Neuronal stem cell (in vitro differentiated cells): Measurements from ENCODE around the gene EEF1G.

Experiments used
- DNase-seq: peaks from one replicate; pipeline ENCODE4 v3.0.0-alpha.2; 2013; ENCODE audit warnings: low spot score
- H2AFZ ChIP-seq: one replicate; pipeline ENCODE4 v1.6.1; 2013; ENCODE audit warnings: mild to moderate bottlenecking, low read length, inconsistent platforms
- H2AK5ac ChIP-seq: 2 replicates; pipeline ENCODE4 v1.6.1; 2013; ENCODE audit warnings: low read depth, mild to moderate bottlenecking, inconsistent platforms, low read length, moderate library complexity, mixed read lengths
- H2BK120ac ChIP-seq: 2 replicates; pipeline ENCODE4 v1.6.1; 2013; ENCODE audit warnings: low read depth, mild to moderate bottlenecking, inconsistent platforms, low read length, moderate library complexity, mixed read lengths
- H2BK12ac ChIP-seq: one replicate; pipeline ENCODE4 v1.6.1; 2013; ENCODE audit warnings: low read length, inconsistent platforms
- H2BK15ac ChIP-seq: 2 replicates; pipeline ENCODE4 v1.6.1; 2013; ENCODE audit warnings: mild to moderate bottlenecking, low read length, inconsistent platforms, mixed read lengths
- H2BK5ac ChIP-seq: one replicate; pipeline ENCODE4 v1.6.1; 2013; ENCODE audit warnings: inconsistent platforms, mild to moderate bottlenecking, low read length, moderate library complexity
- H3K14ac ChIP-seq: one replicate; pipeline ENCODE4 v1.6.1; 2013; ENCODE audit warnings: low read length, inconsistent platforms
- H3K18ac ChIP-seq: 2 replicates; pipeline ENCODE4 v1.6.1; 2013; ENCODE audit warnings: low read length, inconsistent platforms
- H3K23ac ChIP-seq: 2 replicates; pipeline ENCODE4 v1.6.1; 2013; ENCODE audit warnings: low read depth, mild to moderate bottlenecking, mixed read lengths, low read length, inconsistent platforms; ENCODE audit not compliant: poor library complexity
- H3K27ac ChIP-seq: replicated peaks from 3 replicates; pipeline ENCODE4 v1.5.1; 2013; ENCODE audit warnings: low read length, inconsistent platforms
- H3K27me3 ChIP-seq, 3 experiments: 2 replicates each; pipeline ENCODE4 v1.6.1; 2013; ENCODE audit warnings: low read length in 3 of 3, mild to moderate bottlenecking in 2 of 3, inconsistent platforms in 1 of 3, low read depth in 1 of 3, mixed read lengths in 1 of 3, moderate library complexity in 1 of 3; ENCODE audit not compliant: control insufficient read depth in 3 of 3, insufficient read depth in 3 of 3
- H3K36me3 ChIP-seq, 2 donors: replicated peaks in 1 of 2; 2 replicates each; pipeline ENCODE4 v1.6.1; 2013; ENCODE audit warnings: low read length in 2 of 2; ENCODE audit not compliant: control insufficient read depth in 2 of 2, insufficient read depth in 2 of 2
- H3K4ac ChIP-seq: 2 replicates; pipeline ENCODE4 v1.6.1; 2013; ENCODE audit warnings: inconsistent platforms, mild to moderate bottlenecking, low read length, moderate library complexity
- H3K4me1 ChIP-seq, 2 donors: 1 replicate in 1 of 2; 2 replicates in 1 of 2; pipeline ENCODE4 v1.6.1; 2013; ENCODE audit warnings: low read length in 2 of 2, low read depth in 1 of 2; ENCODE audit not compliant: control insufficient read depth in 2 of 2, insufficient read depth in 1 of 2
- H3K4me2 ChIP-seq: one replicate; pipeline ENCODE4 v1.6.1; 2013; ENCODE audit warnings: mild to moderate bottlenecking, low read length, inconsistent platforms; ENCODE audit not compliant: insufficient read depth, poor library complexity, severe bottlenecking
- H3K4me3 ChIP-seq, 2 donors: 2 replicates each; pipeline ENCODE4 v1.5.1; 2013; ENCODE audit warnings: low read length in 2 of 2, mild to moderate bottlenecking in 2 of 2, inconsistent platforms in 1 of 2, moderate library complexity in 1 of 2
- H3K79me1 ChIP-seq: one replicate; pipeline ENCODE4 v1.6.1; 2013; ENCODE audit warnings: low read depth, mild to moderate bottlenecking, inconsistent platforms, low read length, moderate library complexity
- H3K9ac ChIP-seq: one replicate; pipeline ENCODE4 v1.6.1; 2013; ENCODE audit warnings: mild to moderate bottlenecking, low read depth, low read length, inconsistent platforms; ENCODE audit not compliant: poor library complexity
- H3K9me3 ChIP-seq, 2 donors: replicated peaks in 1 of 2; 2 replicates each; pipeline versions ENCODE3 to v1.6.1; 2013; ENCODE audit warnings: low read length in 2 of 2, mild to moderate bottlenecking in 2 of 2, inconsistent platforms in 1 of 2, low read depth in 1 of 2, mixed read lengths in 1 of 2, moderate library complexity in 1 of 2; ENCODE audit not compliant: control insufficient read depth in 2 of 2, insufficient read depth in 1 of 2
- H4K8ac ChIP-seq: one replicate; pipeline ENCODE4 v1.6.1; 2013; ENCODE audit warnings: low read depth, mild to moderate bottlenecking, inconsistent platforms, low read length, moderate library complexity
- H4K91ac ChIP-seq: one replicate; pipeline ENCODE4 v1.6.1; 2013; ENCODE audit warnings: low read length, low read depth, mild to moderate bottlenecking, inconsistent platforms; ENCODE audit not compliant: poor library complexity
- WGBS, 2 donors: extraction: QIAGEN DNeasy Blood & Tissue Kit; methylation state at CpG; one replicate each; pipeline ENCODE4 v1.1.7; 2013; ENCODE audit warnings: missing lambda C conversion rate in 2 of 2, mixed read lengths in 1 of 2; ENCODE audit not compliant: insufficient read length in 2 of 2, insufficient replicate concordance in 1 of 2; ENCODE audit errors: extremely low coverage in 2 of 2; 5-methylcytosine and 5-hydroxymethylcytosine counted together

EEF1G gene

DNA sequence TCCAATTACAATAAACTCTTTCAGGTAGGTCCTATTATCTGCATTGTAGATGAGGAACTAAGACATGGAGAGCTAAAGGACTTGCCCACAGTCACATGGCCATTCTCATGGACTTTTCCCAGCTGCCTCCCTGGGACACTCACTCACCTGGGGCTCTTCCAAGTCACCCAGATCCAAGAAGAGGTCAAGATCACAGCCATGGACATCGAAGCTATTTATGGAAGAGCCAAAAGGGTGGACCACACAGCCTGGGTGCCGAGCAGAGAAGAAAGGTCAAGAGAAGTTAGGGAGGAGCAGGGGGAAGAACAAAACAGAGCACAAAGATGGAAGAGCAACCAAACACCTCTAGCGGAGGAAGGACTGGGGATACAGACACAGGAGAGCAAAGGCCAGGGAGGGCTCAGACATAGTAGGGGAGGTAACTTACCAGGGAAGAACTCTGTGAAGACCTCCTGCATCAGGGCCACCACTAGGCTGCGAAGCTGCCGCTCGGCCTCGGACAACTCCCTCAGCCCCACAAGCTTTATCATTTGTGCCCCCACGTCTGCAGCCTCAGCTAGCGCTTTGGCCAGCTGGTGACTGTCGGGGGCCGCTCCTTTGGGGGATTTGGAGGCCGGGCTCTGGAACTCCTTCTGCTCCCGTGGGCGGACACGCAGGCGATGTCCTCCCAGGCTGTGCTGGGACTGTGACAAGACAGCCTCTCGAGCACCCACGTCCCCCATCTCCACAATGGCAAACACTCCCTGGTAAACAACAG, 7.4 kb upstream of the EEF1G start:
- no peak overlapping the region for H4K8ac ChIP-seq
- H3K36me3 ChIP-seq = peaks cover 31 to 85% of the 10 kb centered on the region in 2 donors
- no peak overlapping the region for H2BK12ac ChIP-seq
- DNase-seq = no peak
- no peak overlapping the region for H2AK5ac ChIP-seq
- H3K18ac ChIP-seq = no peak overlapping the region
- no peak overlapping the region for H3K4ac ChIP-seq
- WGBS, 2 donors = no CpG with 5 or more reads among the region's 18 CpGs
- H3K79me1 ChIP-seq = peaks cover 4% of the 10 kb centered on the region
- no peak overlapping the region for H2BK120ac ChIP-seq
- H3K4me1 ChIP-seq = no peaks in the 10 kb centered on the region
- no peak overlapping the region for H3K9ac ChIP-seq
- no peak overlapping the region for H2BK5ac ChIP-seq
- H3K23ac ChIP-seq = no peak overlapping the region
- no peak overlapping the region for H2BK15ac ChIP-seq
- no peak overlapping the region for H3K4me2 ChIP-seq
- no peak overlapping the region for H2AFZ ChIP-seq
- no peaks in the 10 kb centered on the region for H3K27me3 ChIP-seq
- no peak overlapping the region for H4K91ac ChIP-seq
- no peak overlapping the region for H3K4me3 ChIP-seq
- no peak overlapping the region for H3K27ac ChIP-seq
- H3K14ac ChIP-seq = no peak overlapping the region
- H3K9me3 ChIP-seq = peaks cover 0 to 2% of the 10 kb centered on the region in 2 donors

DNA sequence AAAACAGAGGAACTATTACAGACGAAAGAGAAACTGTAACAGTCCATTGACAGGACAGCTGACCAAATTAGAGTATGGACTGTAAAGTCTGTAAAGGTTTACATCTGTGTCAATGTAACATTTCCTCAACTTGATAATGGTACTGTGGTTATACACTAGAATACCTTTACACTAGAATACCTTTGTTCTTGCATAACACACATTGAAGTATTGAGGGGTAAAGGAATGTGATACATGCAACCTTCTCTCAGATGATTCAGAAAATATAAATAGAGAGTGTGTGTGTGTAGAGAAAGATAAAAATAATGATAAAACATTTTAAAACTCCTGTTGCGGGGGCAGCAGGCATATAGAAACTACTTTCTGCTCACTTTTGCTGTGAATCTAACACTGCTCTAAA, 5.6 kb upstream of the EEF1G start:
- Histone ChIP-seq H3K4me1 (peaks cover 2 to 10% of the 10 kb centered on the region in 2 donors), H3K9ac (no peak overlapping the region), H2AK5ac (no peak overlapping the region), H2BK12ac (no peak overlapping the region), H3K4me3 (no peak overlapping the region), H3K79me1 (peaks cover 6% of the 10 kb centered on the region), H3K14ac (no peak overlapping the region), H3K36me3 (peaks cover 28 to 87% of the 10 kb centered on the region in 2 donors), H2BK5ac (no peak overlapping the region), H4K8ac (no peak overlapping the region), H2BK15ac (no peak overlapping the region), H3K27ac (no peak overlapping the region), H3K9me3 (peaks cover 0 to 2% of the 10 kb centered on the region in 2 donors), H3K4ac (no peak overlapping the region), H4K91ac (no peak overlapping the region), H3K27me3 (no peaks in the 10 kb centered on the region), H3K4me2 (no peak overlapping the region), H3K18ac (no peak overlapping the region), H2AFZ (no peak overlapping the region), H2BK120ac (no peak overlapping the region), H3K23ac (no peak overlapping the region)
- no peak for DNase-seq
- WGBS, 2 donors = no CpG with 5 or more reads among the region's 2 CpGs

DNA sequence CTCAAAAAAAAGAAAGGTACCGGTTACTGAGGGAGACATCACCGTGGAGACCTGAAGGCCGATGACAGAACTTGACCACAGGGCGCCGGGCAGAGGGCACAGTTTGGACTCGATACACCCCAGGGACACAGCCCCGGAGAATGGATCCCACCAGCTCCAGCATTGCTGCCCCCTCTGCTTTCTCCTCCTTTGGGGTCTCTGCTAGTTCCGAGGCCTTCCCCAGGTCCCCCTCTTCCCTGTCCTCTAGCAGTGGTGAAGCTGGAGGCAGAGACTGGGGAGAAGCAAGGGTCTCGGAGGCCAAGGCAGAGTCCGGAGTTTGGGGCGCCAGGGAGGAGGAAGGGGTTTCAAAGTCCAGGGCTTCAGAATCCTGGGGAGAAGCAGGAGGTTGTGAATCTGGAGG, 4.8 kb upstream of the EEF1G start:
- no peak overlapping the region for H3K4me2 ChIP-seq
- H3K79me1 ChIP-seq = peaks cover 6% of the 10 kb centered on the region
- H3K27ac ChIP-seq = no peak overlapping the region
- no peaks in the 10 kb centered on the region for H3K27me3 ChIP-seq
- H3K9ac ChIP-seq = no peak overlapping the region
- H3K18ac ChIP-seq = no peak overlapping the region
- H3K9me3 ChIP-seq = no peaks in the 10 kb centered on the region
- H4K8ac ChIP-seq = no peak overlapping the region
- no peak overlapping the region for H2BK15ac ChIP-seq
- peaks cover 25 to 81% of the 10 kb centered on the region in 2 donors for H3K36me3 ChIP-seq
- no peak for DNase-seq
- H3K4me3 ChIP-seq = no peak overlapping the region
- no peak overlapping the region for H3K14ac ChIP-seq
- H4K91ac ChIP-seq = no peak overlapping the region
- no peak overlapping the region for H2BK5ac ChIP-seq
- H3K4me1 ChIP-seq = peaks cover 2 to 10% of the 10 kb centered on the region in 2 donors
- no peak overlapping the region for H3K23ac ChIP-seq
- no peak overlapping the region for H2BK12ac ChIP-seq
- no peak overlapping the region for H2AFZ ChIP-seq
- H2BK120ac ChIP-seq = no peak overlapping the region
- no CpG with 5 or more reads among the region's 11 CpGs for WGBS, 2 donors
- H3K4ac ChIP-seq = no peak overlapping the region
- H2AK5ac ChIP-seq = no peak overlapping the region

DNA sequence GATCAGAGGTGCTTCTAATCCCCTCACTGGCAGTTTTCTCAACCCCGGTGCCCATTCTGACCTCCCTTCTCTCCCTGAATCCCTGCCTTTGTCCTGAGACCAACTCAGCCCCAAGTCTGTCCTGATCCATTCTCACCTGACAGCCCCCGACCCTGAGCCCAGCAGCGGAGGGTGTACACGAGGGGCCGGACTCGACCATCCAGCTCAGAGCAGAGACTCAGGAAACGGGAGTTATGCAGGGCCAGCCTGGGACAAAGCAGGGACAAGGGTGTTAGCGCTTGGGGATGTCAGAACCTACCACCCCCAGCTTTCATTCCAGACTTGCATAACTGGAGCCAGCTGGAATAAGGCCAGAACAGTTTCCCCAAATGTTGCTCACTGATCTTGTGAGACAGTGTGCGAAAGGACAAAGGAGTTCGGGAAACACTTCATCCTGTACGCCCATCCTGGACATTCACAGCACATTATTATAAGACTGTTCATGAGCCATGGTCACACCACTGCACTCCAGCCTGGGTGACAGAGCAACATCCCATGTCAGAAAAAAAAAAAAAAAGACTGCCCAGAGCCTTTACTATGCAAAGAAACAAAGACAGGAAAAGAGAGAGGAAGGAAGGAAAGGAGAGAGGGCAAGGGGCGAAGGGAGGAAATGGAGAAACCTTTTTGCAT, 3.5 kb upstream of the EEF1G start:
- DNase-seq = no peak

More for the DNA sequence above, 3.5 kb upstream of the EEF1G start:
- Histone ChIP-seq H2BK5ac (no peak overlapping the region), H3K27ac (no peak overlapping the region), H4K91ac (no peak overlapping the region), H3K36me3 (peaks cover 25 to 80% of the 10 kb centered on the region in 2 donors), H3K4me1 (peaks cover 5 to 15% of the 10 kb centered on the region in 2 donors), H2AFZ (no peak overlapping the region), H3K9ac (no peak overlapping the region), H2AK5ac (no peak overlapping the region), H3K23ac (no peak overlapping the region), H2BK15ac (no peak overlapping the region), H3K4me2 (no peak overlapping the region), H2BK12ac (no peak overlapping the region), H2BK120ac (no peak overlapping the region), H4K8ac (no peak overlapping the region), H3K4me3 (no peak overlapping the region), H3K9me3 (no peaks in the 10 kb centered on the region), H3K4ac (no peak overlapping the region), H3K79me1 (peaks cover 6% of the 10 kb centered on the region), H3K27me3 (no peaks in the 10 kb centered on the region), H3K14ac (no peak overlapping the region), H3K18ac (no peak overlapping the region)
- WGBS, 2 donors = no CpG with 5 or more reads among the region's 12 CpGs
